Activated T-cell treated with anti-CD3 and anti-CD28 coated beads for 4 hours (primary cell): ENCODE results near the gene SUN3.

Source experiments
- DNase-seq: peaks from one replicate; pipeline ENCODE4 v3.0.0-alpha.2; 2020

SUN3 gene

GRCh38 chr7:48028938-48029337 is at the start of gene SUN3:
Gene SUN3 (minus strand): TSS chr7:48029107. CDS start chr7:48028938, 169 bp downstream.
- no peak for DNase-seq

GRCh38 chr7:48078470-48078869 is 49.6 kb upstream of the SUN3 start:
- DNase-seq = no peak

- no peak for DNase-seq
Observed at GRCh38 chr7:48077423-48077822, 48.5 kb upstream of the SUN3 start.

GRCh38 chr7:48074204-48074654 is 45.3 kb upstream of the SUN3 start:
- DNase-seq = no peak

- no peak for DNase-seq
Observed at GRCh38 chr7:48067475-48067874, 38.6 kb upstream of the SUN3 start.

- DNase-seq = no peak
Observed at GRCh38 chr7:48063985-48064384, 35.1 kb upstream of the SUN3 start.

GRCh38 chr7:48059706-48060105 is 30.8 kb upstream of the SUN3 start:
- DNase-seq = no peak

- DNase-seq = no peak
Observed at GRCh38 chr7:48058990-48059389, 30.1 kb upstream of the SUN3 start.

GRCh38 chr7:48053736-48054135 is 24.8 kb upstream of the SUN3 start:
- DNase-seq = no peak

- no peak for DNase-seq
Observed at GRCh38 chr7:48052748-48053147, 23.8 kb upstream of the SUN3 start.

GRCh38 chr7:48049850-48050249 is 20.9 kb upstream of the SUN3 start:
- no peak for DNase-seq

GRCh38 chr7:48048113-48048512 is 19.2 kb upstream of the SUN3 start:
- DNase-seq = no peak

GRCh38 chr7:48046458-48046857 is 17.6 kb upstream of the SUN3 start:
- no peak for DNase-seq

- no peak for DNase-seq
Observed at GRCh38 chr7:48045195-48045765, 16.4 kb upstream of the SUN3 start.

- DNase-seq = no peak
Observed at GRCh38 chr7:48042636-48043035, 13.7 kb upstream of the SUN3 start.

GRCh38 chr7:48042216-48042615 is 13.3 kb upstream of the SUN3 start:
- DNase-seq = no peak

- DNase-seq = no peak
Observed at GRCh38 chr7:48041653-48041970, 12.7 kb upstream of the SUN3 start.

- no peak for DNase-seq
Observed at GRCh38 chr7:48040944-48041652, 12.2 kb upstream of the SUN3 start.

GRCh38 chr7:48038815-48039506 is 10.1 kb upstream of the SUN3 start:
- DNase-seq = no peak

GRCh38 chr7:48035967-48036478 is 7.1 kb upstream of the SUN3 start:
- DNase-seq = no peak

- peak; percentile 66 for DNase-seq
Observed at GRCh38 chr7:48035301-48035966, 6.5 kb upstream of the SUN3 start, which contains the start of gene C7orf57. Gene C7orf57 (plus strand): TSS chr7:48035543. CDS start chr7:48036309, 766 bp downstream.

GRCh38 chr7:48033922-48034321 is 5.0 kb upstream of the SUN3 start:
- no peak for DNase-seq

- DNase-seq = no peak
Observed at GRCh38 chr7:48031111-48031510, 2.2 kb upstream of the SUN3 start.
